Measurements from ENCODE around the gene APOL6.

APOL6 gene

DNA sequence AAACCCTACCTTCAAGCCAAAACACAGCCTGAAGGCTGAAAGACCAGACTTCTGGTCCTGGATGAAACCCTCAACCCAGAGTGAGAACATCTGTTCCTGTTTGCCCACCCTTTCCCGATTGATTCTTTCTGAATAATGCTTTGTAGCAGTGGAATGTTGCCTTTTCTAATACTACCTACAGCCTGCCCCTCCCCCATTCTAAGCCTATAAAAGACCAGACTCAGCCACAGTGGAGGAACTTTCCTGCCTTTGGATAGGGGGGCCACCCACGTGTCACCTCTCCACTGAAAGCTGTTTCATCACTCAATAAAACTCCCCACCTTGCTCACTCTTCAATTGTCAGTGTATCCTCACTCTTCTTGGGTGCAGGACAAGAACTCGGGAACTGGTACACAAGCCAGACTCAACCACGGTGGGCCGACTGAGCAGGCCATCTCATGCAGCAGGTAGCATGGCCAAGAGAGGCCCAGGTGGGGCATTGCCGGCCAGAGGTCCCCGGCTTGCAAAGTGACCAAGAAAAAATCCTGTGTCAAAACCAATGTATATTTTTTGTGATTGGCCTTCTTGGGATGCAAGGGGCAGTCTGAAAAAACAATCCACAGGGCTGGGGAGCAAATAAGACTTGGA is 6.6 kb upstream of the APOL6 start:
- TF ChIP-seq, protein P1, sequence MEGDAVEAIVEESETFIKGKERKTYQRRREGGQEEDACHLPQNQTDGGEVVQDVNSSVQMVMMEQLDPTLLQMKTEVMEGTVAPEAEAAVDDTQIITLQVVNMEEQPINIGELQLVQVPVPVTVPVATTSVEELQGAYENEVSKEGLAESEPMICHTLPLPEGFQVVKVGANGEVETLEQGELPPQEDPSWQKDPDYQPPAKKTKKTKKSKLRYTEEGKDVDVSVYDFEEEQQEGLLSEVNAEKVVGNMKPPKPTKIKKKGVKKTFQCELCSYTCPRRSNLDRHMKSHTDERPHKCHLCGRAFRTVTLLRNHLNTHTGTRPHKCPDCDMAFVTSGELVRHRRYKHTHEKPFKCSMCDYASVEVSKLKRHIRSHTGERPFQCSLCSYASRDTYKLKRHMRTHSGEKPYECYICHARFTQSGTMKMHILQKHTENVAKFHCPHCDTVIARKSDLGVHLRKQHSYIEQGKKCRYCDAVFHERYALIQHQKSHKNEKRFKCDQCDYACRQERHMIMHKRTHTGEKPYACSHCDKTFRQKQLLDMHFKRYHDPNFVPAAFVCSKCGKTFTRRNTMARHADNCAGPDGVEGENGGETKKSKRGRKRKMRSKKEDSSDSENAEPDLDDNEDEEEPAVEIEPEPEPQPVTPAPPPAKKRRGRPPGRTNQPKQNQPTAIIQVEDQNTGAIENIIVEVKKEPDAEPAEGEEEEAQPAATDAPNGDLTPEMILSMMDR (IDR thresholded peaks at IDR 0.05; ENCODE audit: extremely low read depth, missing control alignments): no peak
- no peak for DNase-seq (ENCODE audit: low spot score)

DNA sequence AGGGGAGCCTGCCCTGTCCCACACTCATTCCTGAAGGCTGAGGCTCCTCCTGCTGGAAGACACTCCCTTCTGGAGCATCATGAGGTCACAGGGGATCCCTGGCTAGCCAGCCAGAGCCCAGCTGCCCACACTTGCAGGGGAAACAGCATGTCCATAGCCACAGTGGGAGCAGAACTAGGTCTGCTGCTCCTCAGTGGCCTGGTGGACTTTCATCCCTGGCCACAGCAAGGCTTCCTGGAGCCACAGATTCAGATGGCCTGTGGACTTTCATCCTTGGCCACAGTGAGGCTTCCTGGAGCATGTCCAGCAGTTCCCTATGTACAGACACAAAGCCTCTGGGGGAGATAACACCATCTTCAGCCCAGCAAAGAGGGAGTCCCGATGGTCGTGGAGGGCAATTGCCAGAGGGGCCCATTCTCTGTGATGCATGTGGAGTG is 5.9 kb upstream of the APOL6 start:
- TF ChIP-seq, protein P1 (IDR thresholded peaks at IDR 0.05; ENCODE audit: extremely low read depth, missing control alignments): no peak
- no peak for DNase-seq (ENCODE audit: low spot score)

DNA sequence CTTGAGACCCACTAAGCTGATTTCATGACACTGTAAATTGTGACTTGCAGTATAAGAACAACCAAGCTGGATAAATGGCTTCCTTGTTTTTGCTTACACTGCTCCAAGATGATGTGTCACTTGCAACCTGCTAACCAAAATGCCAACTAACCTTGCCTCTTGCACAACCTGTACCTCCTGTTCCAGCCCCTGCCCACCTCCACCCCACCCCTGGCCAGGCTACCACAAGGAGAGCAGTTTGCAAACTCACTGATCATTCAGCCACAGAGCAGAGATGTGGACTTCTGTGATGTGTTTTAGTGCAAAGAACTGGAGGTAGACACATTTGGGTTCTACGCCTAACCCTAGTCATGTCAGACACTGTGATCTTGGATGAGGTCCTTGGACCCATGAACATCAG is 4.3 kb upstream of the APOL6 start:
- TF ChIP-seq, protein P1 (IDR thresholded peaks at IDR 0.05; ENCODE audit: extremely low read depth, missing control alignments): no peak

DNA sequence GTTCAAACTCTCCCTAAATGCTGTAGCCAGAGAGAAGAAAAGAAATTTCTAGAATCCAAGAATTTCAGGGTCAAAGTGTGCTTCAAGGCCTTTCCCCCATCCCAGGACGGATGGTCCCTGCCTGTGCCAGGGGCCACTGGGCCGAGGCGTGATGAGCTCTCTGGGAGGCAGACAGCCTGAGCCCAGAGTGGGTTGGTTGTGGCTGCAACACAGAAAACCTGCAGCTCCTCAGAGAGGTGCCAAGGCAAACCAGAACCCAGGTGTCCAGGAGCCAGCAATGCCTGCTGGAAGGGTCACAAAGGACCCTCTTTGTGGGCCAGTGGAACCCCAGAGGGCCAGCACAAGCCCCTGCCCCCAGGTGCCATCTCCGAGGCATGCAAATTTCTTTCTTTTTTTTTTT is 2.6 kb upstream of the APOL6 start:
- TF ChIP-seq, protein P1 (IDR thresholded peaks at IDR 0.05; ENCODE audit: extremely low read depth, missing control alignments): no peak
- DNase-seq (ENCODE audit: low spot score): no peak

More for the DNA sequence above, 4.3 kb upstream of the APOL6 start:
- no peak for DNase-seq (ENCODE audit: low spot score)

DNA sequence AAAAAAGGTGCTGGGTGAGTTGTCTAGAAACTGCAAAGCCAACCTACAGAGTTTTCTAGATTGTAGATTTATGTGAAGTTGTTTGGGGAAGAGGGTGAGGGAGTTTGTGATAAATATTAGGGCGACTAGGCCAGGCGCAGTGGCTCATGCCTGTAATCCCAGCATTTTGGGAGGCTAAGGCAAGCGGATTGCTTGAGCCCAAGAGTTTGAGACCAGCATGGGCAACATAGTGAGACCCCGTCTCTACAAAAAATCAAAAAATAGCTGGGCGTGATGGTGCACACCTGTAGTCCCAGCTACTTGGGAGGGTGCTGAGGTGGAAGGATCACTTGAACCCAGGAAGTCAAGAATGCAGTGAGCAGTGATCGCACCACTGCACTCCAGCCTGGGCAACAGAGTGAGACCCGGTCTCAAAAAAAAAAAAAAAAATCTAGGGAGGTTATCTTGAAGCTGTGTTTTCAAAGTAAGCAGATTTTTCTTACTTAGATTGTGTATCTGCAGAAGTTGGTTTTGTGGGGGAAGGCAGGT is 844 bp downstream of the APOL6 start:
- no peak for DNase-seq (ENCODE audit: low spot score)
- TF ChIP-seq, protein P1 (IDR thresholded peaks at IDR 0.05; ENCODE audit: extremely low read depth, missing control alignments): no peak

DNA sequence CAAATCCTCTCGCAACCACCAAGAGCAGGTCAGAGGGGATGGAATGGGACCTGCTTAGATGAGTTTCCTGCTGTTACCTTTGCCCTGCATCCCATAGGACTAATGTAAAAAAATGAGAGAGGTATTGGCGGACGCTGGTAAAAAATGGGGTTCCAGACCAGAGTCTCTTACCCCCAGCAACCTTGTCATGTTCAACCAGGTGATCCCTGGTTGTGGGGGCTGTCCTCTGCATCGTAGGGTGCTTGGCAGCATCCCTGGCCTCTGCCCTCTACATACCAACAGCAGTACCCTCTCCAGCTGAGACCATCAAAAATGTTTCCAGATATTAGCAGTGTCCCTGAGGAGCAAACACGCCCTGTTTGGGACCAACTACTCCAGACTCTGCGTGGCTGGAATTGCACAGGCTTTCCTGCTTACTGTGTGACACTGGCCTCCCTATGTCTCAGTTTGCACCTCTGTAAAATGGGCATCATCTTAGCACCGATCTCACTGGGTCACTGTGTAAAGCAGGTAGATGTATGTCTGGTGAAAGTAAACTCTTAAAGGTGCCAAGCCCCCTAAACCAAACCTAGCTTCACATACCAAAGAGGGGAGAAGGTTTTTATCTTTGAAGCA is 1.5 kb downstream of the APOL6 start:
- no peak for DNase-seq (ENCODE audit: low spot score)
- TF ChIP-seq, protein P1 (IDR thresholded peaks at IDR 0.05; ENCODE audit: extremely low read depth, missing control alignments): no peak

DNA sequence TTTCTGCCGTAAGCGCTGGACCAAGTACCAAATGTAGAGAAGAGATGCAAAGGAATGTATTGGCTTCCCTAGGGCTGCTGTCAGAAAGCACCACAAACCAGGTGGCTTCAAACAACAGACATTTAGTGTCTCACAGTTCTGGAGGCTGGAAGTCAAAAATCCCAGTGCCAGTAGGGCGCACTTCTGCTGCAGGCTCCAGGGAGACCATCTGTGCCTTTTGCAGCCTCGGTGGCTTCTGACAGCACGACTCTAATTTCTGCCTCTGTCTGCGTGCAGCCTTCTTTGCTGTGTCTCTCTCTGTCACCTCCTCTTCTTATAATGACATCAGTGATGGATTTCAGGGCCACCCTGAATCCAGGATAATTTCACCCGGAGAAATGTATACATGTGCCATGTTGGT is 2.8 kb downstream of the APOL6 start:
- DNase-seq (ENCODE audit: low spot score): no peak

More for the DNA sequence above, 2.8 kb downstream of the APOL6 start:
- TF ChIP-seq, protein P1 (IDR thresholded peaks at IDR 0.05; ENCODE audit: extremely low read depth, missing control alignments): no peak
